ENCODE data around the gene KREMEN1. TPM values are rescaled to one million over a fixed set of nuclear protein-coding genes. Genes with fewer than 3 reads are reported as not detected.

The KREMEN1 gene
- total and polyA plus RNA-seq, 2 experiments from 2014 or later = 1.8 to 3.8 TPM

DNA sequence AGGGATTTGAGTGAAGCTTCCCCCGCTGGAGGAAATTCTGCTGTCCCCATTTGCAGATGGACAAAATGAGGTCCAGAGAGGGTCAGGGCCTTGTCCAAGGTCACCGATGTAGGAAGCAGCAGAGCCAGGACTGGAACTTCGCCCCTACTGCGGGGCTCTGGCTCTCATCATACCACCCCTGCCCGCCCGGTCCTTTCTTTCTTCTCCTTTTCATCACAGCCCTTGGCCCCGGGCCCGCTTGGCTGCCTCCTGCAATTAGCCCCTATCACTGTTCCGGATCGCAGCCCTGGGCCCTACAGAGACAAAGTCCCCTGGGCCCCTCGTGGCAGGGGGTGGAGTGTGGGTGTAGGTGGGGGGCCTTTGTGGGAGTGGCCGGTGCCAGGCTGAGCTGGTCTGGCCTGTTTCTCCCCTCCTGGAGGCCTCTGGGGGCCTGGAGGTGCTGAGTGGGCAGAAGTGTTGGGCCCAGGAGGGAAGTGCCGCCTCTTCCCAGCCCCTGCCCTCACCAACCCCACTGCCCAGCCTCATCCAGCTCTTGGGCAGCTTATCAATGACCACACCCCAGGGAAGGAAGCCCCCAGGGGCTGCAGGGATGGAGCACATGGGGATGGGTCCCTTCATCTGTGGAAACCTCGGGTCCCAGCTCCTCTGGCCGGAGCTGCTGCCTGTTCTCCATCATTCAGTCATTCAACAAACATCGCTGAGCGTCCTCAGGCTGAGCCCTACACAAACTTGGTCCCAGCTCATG is 136.2 kb downstream of the KREMEN1 start:
- ATAC-seq (no peak), DNase-seq (ENCODE audit: low spot score) (no peak)
- Mint-ChIP-seq H3K4me3 (no peak overlapping the region), H3K27ac (no peak overlapping the region), H3K4me1 (peaks cover 19% of the 10 kb centered on the region), H3K9me3 (no peaks in the 10 kb centered on the region), H3K36me3 (ENCODE audit: low read depth) (no peaks in the 10 kb centered on the region; the same call in 2 of the 3 replicates), H3K27me3 (ENCODE audit: insufficient read depth, low read depth, poor library complexity) (peaks cover 21% of the 10 kb centered on the region)
- Histone ChIP-seq H3K4me1 (ENCODE audit: insufficient read depth) (peaks cover 8% of the 10 kb centered on the region; the same call in 1 of the 2 replicates), H3F3A (replicated peaks; ENCODE audit: low read depth) (0 out of 2 replicates have a peak, but pooled peaks cover 8% of the 10 kb centered on the region), H2AFZ (no peak overlapping the region), H3K27me3 (ENCODE audit: insufficient read depth) (peaks cover 7% of the 10 kb centered on the region; the same call in 1 of the 2 replicates), H3K4me3 (no peak overlapping the region), H3K36me3 (ENCODE audit: insufficient read depth) (no peaks in the 10 kb centered on the region), H3K27ac (ENCODE audit: low read depth) (no peak overlapping the region), H3K9me2 (ENCODE audit: insufficient read depth) (no peaks in the 10 kb centered on the region), H3K4me2 (no peak overlapping the region), H4K20me1 (replicated peaks; ENCODE audit: insufficient read depth) (no peaks in the 10 kb centered on the region; the same call in 1 of the 2 replicates), H3K79me2 (replicated peaks; ENCODE audit: insufficient read depth) (no peaks in the 10 kb centered on the region)
- TF ChIP-seq REST (IDR thresholded peaks at IDR 0.05; ENCODE audit: unreplicated experiment) (no peak), CTCF (conservative IDR thresholded peaks at IDR 0.05; ENCODE audit: low read depth in 2 of 2) (0 out of 4 replicates have a peak, but pooled peaks of 1 of the 2 experiments have one; percentile 4), EZH2 (IDR thresholded peaks at IDR 0.05; ENCODE audit: low read depth, unreplicated experiment) (no peak), POLR2AphosphoS5 (IDR thresholded peaks at IDR 0.05; ENCODE audit: low read depth) (no peak)

DNA sequence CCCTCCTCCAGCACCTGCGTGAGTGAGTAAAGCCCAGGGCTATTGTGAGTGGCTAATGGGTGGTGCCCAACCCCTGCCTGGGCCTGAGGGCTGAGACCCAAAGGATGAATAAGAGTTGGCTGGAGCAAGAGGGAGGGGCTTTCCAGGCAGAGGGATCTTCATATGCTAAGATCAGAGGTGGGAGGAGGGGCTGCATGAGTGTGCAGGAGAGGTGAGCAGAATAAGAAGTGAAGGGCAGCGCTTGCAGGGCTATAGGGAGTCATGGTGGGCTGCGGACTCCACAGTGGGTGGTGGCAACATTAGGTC is 136.7 kb downstream of the KREMEN1 start:
- peaks cover 7% of the 10 kb centered on the region; the same call in 1 of the 2 replicates for H3K4me1 ChIP-seq (ENCODE audit: insufficient read depth)
- Mint-ChIP-seq H3K27ac (no peak overlapping the region), H3K4me1 (peaks cover 21% of the 10 kb centered on the region), H3K27me3 (ENCODE audit: insufficient read depth, low read depth, poor library complexity) (peaks cover 18% of the 10 kb centered on the region), H3K9me3 (no peaks in the 10 kb centered on the region), H3K4me3 (no peak overlapping the region), H3K36me3 (ENCODE audit: low read depth) (no peaks in the 10 kb centered on the region; the same call in 2 of the 3 replicates)
- H2AFZ ChIP-seq = no peak overlapping the region
- ATAC-seq (peak; percentile 44), DNase-seq (ENCODE audit: low spot score) (peak; percentile 39)
- peaks cover 7% of the 10 kb centered on the region; the same call in 1 of the 2 replicates for H3K27me3 ChIP-seq (ENCODE audit: insufficient read depth)
- H3K79me2 ChIP-seq (replicated peaks; ENCODE audit: insufficient read depth) = no peaks in the 10 kb centered on the region
- H3K36me3 ChIP-seq (ENCODE audit: insufficient read depth) = no peaks in the 10 kb centered on the region
- H3K4me2 ChIP-seq = no peak overlapping the region
- H3K9me2 ChIP-seq (ENCODE audit: insufficient read depth) = no peaks in the 10 kb centered on the region
- no peak overlapping the region for H3K27ac ChIP-seq (ENCODE audit: low read depth)
- H3F3A ChIP-seq (replicated peaks; ENCODE audit: low read depth) = 0 out of 2 replicates have a peak, but pooled peaks cover 7% of the 10 kb centered on the region
- no peaks in the 10 kb centered on the region; the same call in 1 of the 2 replicates for H4K20me1 ChIP-seq (replicated peaks; ENCODE audit: insufficient read depth)
- no peak overlapping the region for H3K4me3 ChIP-seq
- TF ChIP-seq JUNB (IDR thresholded peaks at IDR 0.05; ENCODE audit: unreplicated experiment) = no peak
- TF ChIP-seq POLR2AphosphoS5 (IDR thresholded peaks at IDR 0.05; ENCODE audit: low read depth) = no peak
- TF ChIP-seq CREB1 (CRISPR knock-in tag; IDR thresholded peaks at IDR 0.05; ENCODE audit: low read depth) = no peak
- TF ChIP-seq EZH2phosphoT487 (IDR thresholded peaks at IDR 0.05; ENCODE audit: unreplicated experiment) = no peak
- TF ChIP-seq ZNF462 (CRISPR knock-in tag; IDR thresholded peaks at IDR 0.05) = no peak
- no peak for TF ChIP-seq NANOG (IDR thresholded peaks at IDR 0.05; ENCODE audit: borderline replicate concordance)
- TF ChIP-seq EZH2 (IDR thresholded peaks at IDR 0.05; ENCODE audit: low read depth, unreplicated experiment) = no peak
